Right lobe of liver (tissue), 4 donors: ENCODE data around the gene CTCFL.

Experiments used
- CTCF ChIP-seq, 4 donors: fragments of 200-600 bp in 3 of 4; fragments of 450-650 bp in 1 of 4; IDR thresholded peaks; one replicate each; pipeline versions ENCODE4 v1.5.1 to v1.8.0; 2016 to 2022; ENCODE audit warnings: antibody characterized with exemption in 4 of 4, mild to moderate bottlenecking in 2 of 4
- POLR2A ChIP-seq: fragments of 450-650 bp; IDR thresholded peaks from one replicate; pipeline ENCODE4 v1.6.1; 2017; ENCODE audit warnings: antibody characterized with exemption, mild to moderate bottlenecking
- donor health status: DM: no; HTN: no; CAD: no.
- donor health status: DM: no; HTN: no; CAD: no.
- donor health status: DM: no; HTN: yes; CAD: no.

GRCh38 chr20:57567471-57568079 is 42.6 kb upstream of the CTCFL start:
- TF ChIP-seq CTCF (IDR thresholded peaks at IDR 0.05) (no peak), POLR2A (peak; percentile 12)
